ENCODE results near the gene SIPA1. TPM values are rescaled to one million over a fixed set of nuclear protein-coding genes. Genes with fewer than 3 reads are reported as not detected.

SIPA1 gene
- total RNA-seq, 4 donors from 2014 or later: 18.0 to 48.7 (median 24.7) TPM

DNA sequence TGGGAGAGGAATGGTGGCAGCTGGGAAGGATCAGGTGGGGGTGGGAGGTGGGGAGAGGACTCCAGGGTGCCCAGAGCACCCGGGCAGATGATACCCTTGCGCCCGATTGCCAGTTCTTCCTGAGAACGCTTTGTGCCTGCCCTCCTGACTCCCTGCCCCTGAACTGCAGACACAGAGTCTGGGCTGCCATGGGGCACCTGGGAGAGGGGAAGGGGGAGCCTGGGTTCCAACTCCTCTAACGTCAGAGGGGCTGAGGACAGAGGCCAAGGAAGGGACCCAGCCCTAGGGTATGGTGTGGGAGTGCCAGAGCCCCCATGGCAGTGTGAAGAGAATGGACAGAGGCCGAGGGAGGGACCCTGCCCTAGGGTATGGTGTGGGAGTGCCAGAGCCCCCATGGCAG lies 41.4 kb upstream of the SIPA1 start:
- DNase-seq: no peak
- H3K36me3 ChIP-seq: peaks cover 0 to 41% (median 0%) of the 10 kb centered on the region in 3 donors
- peaks cover 0 to 19% (median 2%) of the 10 kb centered on the region in 4 donors for H3K4me1 ChIP-seq

GRCh38 chr11:65598258-65598699 lies 39.6 kb upstream of the SIPA1 start:
- Histone ChIP-seq H3K27ac (no peak overlapping the region), H3K9me3 (no peaks in the 10 kb centered on the region), H3K4me1 (peaks cover 0 to 4% (median 2%) of the 10 kb centered on the region in 4 donors), H3K36me3 (peaks cover 0 to 46% (median 0%) of the 10 kb centered on the region in 3 donors), H3K4me3 (no peak overlapping the region), H3K27me3 (no peaks in the 10 kb centered on the region)
- TF ChIP-seq, protein P1, sequence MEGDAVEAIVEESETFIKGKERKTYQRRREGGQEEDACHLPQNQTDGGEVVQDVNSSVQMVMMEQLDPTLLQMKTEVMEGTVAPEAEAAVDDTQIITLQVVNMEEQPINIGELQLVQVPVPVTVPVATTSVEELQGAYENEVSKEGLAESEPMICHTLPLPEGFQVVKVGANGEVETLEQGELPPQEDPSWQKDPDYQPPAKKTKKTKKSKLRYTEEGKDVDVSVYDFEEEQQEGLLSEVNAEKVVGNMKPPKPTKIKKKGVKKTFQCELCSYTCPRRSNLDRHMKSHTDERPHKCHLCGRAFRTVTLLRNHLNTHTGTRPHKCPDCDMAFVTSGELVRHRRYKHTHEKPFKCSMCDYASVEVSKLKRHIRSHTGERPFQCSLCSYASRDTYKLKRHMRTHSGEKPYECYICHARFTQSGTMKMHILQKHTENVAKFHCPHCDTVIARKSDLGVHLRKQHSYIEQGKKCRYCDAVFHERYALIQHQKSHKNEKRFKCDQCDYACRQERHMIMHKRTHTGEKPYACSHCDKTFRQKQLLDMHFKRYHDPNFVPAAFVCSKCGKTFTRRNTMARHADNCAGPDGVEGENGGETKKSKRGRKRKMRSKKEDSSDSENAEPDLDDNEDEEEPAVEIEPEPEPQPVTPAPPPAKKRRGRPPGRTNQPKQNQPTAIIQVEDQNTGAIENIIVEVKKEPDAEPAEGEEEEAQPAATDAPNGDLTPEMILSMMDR (IDR thresholded peaks at IDR 0.05): no peak
- no peak for TF ChIP-seq POLR2A (IDR thresholded peaks at IDR 0.05)
- DNase-seq: no peak

More for the DNA sequence above, 41.4 kb upstream of the SIPA1 start:
- H3K27me3 ChIP-seq: no peaks in the 10 kb centered on the region
- no peak overlapping the region for H3K4me3 ChIP-seq
- H3K9me3 ChIP-seq: no peaks in the 10 kb centered on the region
- no peak overlapping the region for H3K27ac ChIP-seq
- TF ChIP-seq, protein P1 (IDR thresholded peaks at IDR 0.05): no peak
- no peak for TF ChIP-seq POLR2A (IDR thresholded peaks at IDR 0.05)

GRCh38 chr11:65599216-65599954 lies 38.5 kb upstream of the SIPA1 start:
- TF ChIP-seq POLR2A (IDR thresholded peaks at IDR 0.05): no peak
- TF ChIP-seq, protein P1 (IDR thresholded peaks at IDR 0.05): no peak
- Histone ChIP-seq H3K4me3 (no peak overlapping the region), H3K27me3 (no peaks in the 10 kb centered on the region), H3K27ac (no peak overlapping the region), H3K36me3 (peaks cover 0 to 57% (median 0%) of the 10 kb centered on the region in 3 donors), H3K9me3 (no peaks in the 10 kb centered on the region), H3K4me1 (peaks cover 0 to 4% (median 0%) of the 10 kb centered on the region in 4 donors)
- no peak for DNase-seq

- Histone ChIP-seq H3K9me3 (no peaks in the 10 kb centered on the region), H3K4me3 (no peak overlapping the region), H3K27me3 (no peaks in the 10 kb centered on the region), H3K36me3 (peaks cover 0 to 62% (median 0%) of the 10 kb centered on the region in 3 donors), H3K27ac (no peak overlapping the region), H3K4me1 (peaks cover 0 to 4% (median 0%) of the 10 kb centered on the region in 4 donors)
- no peak for DNase-seq
- no peak for TF ChIP-seq POLR2A (IDR thresholded peaks at IDR 0.05)
These were observed 38.0 kb upstream of the SIPA1 start for GRCh38 chr11:65599955-65600246.

GRCh38 chr11:65604258-65604657 lies 33.6 kb upstream of the SIPA1 start:
- TF ChIP-seq, protein P1 (IDR thresholded peaks at IDR 0.05): no peak
- TF ChIP-seq POLR2A (IDR thresholded peaks at IDR 0.05): no peak
- peaks cover 0 to 11% (median 0%) of the 10 kb centered on the region in 4 donors for H3K4me1 ChIP-seq
- no peaks in the 10 kb centered on the region for H3K27me3 ChIP-seq
- peaks cover 0 to 79% (median 0%) of the 10 kb centered on the region in 3 donors for H3K36me3 ChIP-seq
- no peak for DNase-seq
- H3K9me3 ChIP-seq: no peaks in the 10 kb centered on the region
- H3K4me3 ChIP-seq: no peak overlapping the region
- no peak overlapping the region for H3K27ac ChIP-seq

DNA sequence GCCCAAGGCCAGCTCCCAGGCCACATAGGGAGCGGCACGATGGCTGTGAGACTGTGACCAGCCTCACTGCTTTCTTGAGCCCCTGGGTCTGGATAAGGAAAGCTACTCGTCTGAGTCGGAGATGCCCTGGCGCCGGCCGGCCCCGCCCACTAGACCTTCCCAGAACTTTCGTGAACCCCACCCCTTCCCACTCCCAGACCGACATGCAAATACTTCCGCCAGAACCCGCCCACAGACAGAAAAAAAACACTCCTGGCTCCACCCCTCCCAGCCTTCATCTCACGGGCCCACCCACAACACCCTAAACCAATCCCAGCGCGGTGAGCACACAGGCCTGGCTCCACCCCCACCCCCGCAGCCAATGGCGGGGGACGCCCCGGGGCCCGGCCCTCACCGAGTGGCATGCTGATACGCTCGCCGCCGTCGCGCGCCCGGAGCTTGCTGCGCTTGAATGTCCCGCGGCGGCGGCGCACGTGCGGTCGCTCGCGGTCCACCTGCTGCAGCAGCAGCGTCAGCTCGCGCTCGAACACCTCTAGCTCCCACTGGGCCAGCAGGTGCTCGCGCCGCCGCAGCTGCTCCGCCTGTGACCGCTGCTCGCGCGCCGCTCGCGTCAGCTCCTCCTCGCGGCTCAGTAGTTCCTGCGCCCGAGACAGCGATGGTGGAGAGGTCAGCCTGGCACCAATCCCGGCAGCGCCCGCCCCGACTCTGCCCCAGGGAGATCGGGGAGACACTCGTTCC lies 30.9 kb upstream of the SIPA1 start:
- peak; percentile 47 to 89 (median 88) for DNase-seq
- Histone ChIP-seq H3K27ac (peak overlapping the region; percentile 49 to 66 (median 61)), H3K27me3 (no peaks in the 10 kb centered on the region), H3K9me3 (no peaks in the 10 kb centered on the region), H3K36me3 (peaks cover 0 to 68% (median 0%) of the 10 kb centered on the region in 3 donors), H3K4me1 (peaks cover 0 to 38% (median 7%) of the 10 kb centered on the region in 4 donors), H3K4me3 (peak overlapping the region in 1 of 4 donors; percentile 33)
- TF ChIP-seq POLR2A (IDR thresholded peaks at IDR 0.05): no peak
- TF ChIP-seq, protein P1 (IDR thresholded peaks at IDR 0.05): no peak

All from Peyer's patch (tissue), 4 donors.